Measurements from ENCODE around the gene MUC6.

The MUC6 gene, protein sequence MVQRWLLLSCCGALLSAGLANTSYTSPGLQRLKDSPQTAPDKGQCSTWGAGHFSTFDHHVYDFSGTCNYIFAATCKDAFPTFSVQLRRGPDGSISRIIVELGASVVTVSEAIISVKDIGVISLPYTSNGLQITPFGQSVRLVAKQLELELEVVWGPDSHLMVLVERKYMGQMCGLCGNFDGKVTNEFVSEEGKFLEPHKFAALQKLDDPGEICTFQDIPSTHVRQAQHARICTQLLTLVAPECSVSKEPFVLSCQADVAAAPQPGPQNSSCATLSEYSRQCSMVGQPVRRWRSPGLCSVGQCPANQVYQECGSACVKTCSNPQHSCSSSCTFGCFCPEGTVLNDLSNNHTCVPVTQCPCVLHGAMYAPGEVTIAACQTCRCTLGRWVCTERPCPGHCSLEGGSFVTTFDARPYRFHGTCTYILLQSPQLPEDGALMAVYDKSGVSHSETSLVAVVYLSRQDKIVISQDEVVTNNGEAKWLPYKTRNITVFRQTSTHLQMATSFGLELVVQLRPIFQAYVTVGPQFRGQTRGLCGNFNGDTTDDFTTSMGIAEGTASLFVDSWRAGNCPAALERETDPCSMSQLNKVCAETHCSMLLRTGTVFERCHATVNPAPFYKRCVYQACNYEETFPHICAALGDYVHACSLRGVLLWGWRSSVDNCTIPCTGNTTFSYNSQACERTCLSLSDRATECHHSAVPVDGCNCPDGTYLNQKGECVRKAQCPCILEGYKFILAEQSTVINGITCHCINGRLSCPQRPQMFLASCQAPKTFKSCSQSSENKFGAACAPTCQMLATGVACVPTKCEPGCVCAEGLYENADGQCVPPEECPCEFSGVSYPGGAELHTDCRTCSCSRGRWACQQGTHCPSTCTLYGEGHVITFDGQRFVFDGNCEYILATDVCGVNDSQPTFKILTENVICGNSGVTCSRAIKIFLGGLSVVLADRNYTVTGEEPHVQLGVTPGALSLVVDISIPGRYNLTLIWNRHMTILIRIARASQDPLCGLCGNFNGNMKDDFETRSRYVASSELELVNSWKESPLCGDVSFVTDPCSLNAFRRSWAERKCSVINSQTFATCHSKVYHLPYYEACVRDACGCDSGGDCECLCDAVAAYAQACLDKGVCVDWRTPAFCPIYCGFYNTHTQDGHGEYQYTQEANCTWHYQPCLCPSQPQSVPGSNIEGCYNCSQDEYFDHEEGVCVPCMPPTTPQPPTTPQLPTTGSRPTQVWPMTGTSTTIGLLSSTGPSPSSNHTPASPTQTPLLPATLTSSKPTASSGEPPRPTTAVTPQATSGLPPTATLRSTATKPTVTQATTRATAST (N-terminal part only)
- 0 to 5.5 (median 0) reads per million in 17 experiments for total RNA-seq

DNA sequence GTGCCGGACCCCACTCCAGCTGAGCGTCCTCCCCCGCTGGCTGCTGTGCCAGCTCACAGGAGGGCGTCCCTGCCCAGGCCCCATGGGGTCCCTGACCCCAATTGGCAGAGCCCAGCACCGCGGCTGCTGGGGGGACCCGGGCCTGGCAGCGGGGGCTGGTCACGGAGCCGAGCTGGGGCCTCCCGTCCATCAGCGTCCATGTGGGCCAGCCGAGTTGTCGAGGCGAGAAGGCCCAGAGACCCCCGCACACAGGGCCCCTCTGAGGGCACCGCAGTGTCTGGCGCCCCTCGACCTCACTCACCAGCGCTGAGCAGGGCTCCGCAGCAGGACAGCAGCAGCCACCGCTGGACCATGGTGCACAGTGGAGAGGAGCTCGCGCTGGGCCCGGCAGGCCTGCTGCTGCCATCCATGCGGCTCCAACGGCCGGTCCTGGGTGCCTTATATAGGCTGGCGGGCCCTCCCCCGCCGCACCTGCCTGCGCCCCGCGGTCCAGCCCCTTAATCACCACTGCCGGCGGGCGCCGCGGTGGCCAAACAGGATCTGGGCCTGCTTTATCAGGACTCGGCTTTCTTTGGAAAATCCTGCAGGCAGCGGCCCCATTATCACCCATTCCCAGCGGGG is at the start of gene MUC6:
Gene MUC6 (minus strand): TSS at position 416 of the 621 bp plus-strand sequence. CDS start 63 bp downstream, at position 353.
- no peak for DNase-seq

DNA sequence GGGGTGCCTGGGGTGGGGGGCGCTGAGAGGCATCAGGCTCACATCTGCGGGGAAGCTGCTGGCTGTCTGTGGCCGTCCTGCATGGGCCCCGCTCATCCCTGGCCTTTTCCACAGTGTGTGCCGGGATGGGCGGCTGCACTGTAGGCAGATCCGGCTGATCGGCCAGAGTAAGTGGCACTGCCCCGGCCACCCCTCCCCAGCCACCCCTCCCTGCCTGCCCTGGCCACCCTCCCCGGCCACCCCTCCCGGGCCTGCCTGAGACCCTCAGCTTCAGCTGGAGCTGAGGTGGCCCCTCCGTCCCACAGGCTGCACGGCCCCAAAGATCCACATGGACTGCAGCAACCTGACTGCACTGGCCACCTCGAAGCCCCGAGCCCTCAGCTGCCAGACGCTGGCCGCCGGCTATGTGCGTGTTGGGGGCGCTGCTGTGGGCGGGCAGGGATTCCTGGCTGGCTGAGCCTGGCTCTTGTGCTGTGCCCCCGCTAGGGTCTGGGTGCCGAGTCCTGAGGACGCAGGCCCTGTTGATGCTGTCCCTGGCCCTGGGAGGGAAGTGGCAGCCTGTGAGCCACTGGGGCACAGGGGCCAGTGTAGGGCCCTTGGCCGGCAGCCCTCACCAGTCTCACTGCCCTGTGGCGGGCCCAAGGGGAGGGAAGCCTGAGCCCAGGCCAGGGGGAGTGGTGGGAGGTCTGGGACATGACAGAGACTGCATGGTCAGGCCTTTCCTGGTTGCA is 49.1 kb upstream of the MUC6 start:
- no peak for DNase-seq

DNA sequence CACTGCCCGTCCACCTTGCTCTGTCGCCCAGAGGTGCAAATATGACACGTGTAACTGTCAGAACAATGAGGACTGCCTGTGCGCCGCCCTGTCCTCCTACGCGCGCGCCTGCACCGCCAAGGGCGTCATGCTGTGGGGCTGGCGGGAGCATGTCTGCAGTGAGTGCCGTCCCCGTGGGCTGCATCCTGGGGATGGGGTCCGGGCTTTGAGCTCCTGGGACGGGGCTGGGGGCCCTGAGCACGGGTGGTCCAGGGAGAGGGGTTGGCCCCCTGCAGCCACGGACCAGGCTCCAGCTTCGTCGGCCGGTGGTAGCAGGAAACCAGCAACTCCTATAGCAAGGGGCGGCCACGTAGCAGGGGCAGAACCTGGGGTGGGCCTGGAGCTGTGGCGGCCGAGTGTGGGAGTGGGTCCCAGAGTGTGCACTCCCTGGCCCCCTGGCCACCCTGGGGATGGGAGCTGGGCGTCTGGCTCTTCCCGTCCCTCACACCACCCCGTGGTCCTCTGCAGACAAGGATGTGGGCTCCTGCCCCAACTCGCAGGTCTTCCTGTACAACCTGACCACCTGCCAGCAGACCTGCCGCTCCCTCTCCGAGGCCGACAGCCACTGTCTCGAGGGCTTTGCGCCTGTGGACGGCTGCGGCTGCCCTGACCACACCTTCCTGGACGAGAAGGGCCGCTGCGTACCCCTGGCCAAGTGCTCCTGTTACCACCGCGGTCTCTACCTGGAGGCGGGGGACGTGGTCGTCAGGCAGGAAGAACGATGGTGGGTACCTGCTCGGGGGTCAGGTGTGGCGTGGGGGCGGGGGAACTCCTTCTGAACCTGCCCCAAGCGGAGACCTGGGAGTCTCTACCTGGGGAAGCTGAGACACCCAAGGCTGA is 48.3 kb upstream of the MUC6 start:
- no peak for DNase-seq

DNA sequence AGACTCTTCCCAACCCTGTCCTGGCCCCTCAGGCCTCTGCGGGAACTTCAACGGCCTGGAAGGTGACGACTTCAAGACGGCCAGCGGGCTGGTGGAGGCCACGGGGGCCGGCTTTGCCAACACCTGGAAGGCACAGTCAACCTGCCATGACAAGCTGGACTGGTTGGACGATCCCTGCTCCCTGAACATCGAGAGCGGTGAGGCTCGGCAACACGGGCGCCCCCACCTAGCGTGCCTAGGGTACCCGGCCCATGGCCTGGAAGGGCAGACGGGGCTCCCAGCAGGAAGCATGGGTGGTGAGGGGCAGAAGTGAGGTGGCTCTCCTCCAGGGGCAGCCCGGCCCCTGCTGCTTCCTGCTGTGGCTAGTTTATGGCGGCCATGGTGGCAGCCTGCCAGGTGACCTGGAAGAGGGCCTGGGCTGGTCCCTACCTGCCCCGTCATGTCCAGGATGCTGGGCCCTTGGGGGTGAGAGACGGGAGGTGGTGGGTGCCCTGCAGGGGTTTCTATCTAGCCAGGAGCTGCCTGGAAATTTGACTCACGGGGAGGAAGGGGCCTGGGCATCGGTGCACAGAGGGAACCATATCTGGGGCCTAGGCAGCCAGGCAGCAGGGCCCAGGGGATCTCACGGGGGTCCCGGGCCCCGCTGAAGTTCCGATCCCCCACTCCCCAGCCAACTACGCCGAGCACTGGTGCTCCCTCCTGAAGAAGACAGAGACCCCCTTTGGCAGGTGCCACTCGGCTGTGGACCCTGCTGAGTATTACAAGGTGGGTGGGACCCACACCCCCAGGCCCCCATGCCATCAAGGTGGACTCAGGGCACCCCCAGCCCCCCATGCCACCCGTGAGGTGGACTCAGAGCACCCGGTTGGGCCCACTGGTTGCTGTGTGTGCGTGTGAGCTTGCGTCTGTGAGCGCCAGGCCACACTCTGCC is 47.4 kb upstream of the MUC6 start:
- no peak for DNase-seq

DNA sequence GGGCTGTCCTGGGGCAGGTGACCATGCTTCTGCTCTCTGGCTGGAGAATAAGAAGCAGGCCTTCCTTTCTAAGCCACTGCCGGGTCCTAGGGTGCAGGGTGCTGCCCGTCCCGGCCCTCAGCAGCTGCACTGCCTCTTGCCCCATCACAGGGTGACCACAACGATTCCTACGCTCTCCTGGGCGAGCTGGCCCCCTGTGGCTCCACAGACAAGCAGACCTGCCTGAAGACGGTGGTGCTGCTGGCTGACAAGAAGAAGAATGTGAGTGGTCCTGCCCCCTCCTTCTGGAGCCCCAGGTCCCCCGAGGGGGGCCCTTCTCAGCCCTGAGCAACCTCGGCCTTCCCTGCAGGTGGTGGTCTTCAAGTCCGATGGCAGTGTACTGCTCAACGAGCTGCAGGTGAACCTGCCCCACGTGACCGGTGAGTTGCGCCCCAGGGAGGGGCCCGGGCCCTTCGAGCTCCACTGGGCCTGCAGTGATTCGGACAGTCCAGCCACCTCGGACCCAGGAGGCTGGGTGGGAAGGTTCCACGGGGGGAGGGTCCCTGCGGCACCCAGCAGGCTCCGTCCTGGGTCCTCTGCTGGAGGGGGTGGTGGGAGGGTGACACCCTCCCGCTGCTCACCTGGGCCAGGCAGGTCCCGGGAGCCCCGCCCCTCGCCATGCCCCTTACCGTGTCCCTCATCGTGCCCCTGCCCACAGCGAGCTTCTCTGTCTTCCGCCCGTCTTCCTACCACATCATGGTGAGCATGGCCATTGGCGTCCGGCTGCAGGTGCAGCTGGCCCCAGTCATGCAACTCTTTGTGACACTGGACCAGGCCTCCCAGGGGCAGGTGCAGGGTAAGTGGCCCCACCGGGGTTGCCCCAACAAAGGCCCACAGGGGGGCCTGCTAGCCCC is 46.5 kb upstream of the MUC6 start:
- DNase-seq: no peak

DNA sequence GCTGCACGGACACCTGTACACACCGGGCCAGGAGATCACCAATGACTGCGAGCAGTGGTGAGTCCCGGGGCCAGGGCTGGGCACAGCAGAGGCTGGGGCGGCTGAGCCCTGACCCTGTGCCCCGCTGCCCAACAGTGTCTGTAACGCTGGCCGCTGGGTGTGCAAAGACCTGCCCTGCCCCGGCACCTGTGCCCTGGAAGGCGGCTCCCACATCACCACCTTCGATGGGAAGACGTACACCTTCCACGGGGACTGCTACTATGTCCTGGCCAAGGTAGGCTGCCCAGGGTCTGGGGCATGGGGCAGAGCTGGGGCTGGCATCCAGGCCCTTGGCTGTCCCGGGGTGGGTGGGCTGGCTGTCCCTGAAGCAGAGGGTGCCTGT is 45.8 kb upstream of the MUC6 start:
- no peak for DNase-seq

DNA sequence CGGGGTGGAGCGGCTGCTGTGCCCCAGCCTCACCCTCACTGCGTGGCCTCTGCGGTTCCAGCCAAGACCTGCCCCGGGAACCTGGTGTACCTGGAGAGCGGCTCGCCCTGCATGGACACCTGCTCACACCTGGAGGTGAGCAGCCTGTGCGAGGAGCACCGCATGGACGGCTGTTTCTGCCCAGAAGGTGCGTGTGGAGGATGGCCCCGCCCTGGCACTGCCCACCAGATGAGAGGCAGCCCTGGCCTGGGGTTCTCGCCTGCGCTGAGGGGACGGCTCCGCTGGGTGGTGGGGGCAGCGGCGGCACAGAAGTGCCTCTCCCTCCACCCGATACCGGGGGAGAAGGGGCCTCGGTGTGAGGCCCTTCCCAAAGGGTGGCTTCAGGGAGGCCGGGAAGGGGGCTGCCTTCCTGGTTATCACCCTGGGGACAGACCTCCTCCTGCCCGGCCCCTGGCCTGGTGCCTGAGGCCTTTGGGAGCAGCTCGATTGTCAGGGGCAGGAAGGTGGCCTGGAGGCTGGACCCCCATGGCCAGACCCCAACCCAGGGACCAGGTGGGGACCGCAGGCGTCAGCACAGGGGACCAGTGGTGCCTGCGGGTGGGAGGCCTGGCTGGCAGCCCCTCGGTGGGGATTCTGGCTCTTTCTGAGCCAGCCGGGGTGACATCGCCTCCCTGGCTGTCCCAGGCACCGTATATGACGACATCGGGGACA is 45.2 kb upstream of the MUC6 start:
- DNase-seq: no peak

DNA sequence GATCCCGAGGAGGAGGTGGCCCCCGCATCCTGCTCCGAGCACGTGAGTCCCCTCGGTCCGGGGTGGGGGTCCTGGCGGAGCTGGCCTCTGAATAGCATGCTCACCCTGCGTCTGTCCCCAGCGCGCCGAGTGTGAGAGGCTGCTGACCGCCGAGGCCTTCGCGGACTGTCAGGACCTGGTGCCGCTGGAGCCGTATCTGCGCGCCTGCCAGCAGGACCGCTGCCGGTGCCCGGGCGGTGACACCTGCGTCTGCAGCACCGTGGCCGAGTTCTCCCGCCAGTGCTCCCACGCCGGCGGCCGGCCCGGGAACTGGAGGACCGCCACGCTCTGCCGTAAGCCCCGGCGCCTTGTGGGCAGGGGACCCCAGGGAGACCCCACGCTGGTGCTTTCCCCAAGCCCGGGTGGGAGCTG is 41.7 kb upstream of the MUC6 start:
- no peak for DNase-seq

DNA sequence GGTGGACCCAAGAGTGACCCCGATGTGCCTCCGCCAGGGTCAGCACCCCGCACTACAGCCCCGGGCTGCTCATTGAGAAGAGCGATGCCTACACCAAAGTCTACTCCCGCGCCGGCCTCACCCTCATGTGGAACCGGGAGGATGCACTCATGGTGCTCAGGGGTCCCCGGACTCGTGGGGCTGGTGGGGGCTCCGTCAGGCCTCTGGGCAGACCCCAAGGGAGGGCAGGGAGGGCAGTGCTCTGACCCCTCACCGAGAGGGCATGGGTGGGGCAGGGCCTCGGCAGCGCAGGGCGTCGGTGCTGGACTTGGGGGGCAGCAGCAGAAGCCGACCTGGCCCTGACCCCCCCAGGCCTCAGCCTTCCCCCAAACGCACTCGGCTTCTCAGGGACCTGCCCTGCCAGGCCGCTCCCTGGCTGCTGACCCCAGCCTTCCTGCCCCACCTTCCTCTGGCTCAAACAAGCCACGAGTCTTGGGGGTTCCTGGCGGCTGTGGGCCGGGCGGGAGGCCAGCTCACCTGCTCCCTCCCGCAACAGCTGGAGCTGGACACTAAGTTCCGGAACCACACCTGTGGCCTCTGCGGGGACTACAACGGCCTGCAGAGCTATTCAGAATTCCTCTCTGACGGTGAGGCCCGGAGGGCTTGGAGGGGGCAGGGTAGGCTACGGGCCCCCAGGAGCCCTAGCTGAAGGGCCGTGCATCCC is 41.0 kb upstream of the MUC6 start:
- no peak for DNase-seq

DNA sequence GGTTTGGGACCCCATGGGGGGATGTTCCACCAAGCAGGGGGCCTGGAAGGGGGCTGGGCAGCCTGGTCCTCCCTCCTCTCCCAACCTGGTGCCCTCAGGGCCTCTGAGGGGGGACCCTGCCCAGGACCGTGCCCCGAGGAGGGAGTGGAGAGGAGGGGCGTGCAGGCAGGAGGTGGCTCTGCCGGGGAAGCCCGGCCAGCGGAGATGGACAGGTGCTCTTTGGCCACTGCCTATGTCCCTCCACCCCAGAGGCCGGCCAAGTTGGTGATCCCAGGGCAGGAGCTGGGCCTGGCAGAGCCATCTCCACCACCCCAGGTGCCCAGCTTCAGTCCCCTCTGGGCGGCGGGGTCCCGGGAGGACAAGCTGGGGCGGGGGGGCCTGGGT is 40.5 kb upstream of the MUC6 start:
- no peak for DNase-seq

DNA sequence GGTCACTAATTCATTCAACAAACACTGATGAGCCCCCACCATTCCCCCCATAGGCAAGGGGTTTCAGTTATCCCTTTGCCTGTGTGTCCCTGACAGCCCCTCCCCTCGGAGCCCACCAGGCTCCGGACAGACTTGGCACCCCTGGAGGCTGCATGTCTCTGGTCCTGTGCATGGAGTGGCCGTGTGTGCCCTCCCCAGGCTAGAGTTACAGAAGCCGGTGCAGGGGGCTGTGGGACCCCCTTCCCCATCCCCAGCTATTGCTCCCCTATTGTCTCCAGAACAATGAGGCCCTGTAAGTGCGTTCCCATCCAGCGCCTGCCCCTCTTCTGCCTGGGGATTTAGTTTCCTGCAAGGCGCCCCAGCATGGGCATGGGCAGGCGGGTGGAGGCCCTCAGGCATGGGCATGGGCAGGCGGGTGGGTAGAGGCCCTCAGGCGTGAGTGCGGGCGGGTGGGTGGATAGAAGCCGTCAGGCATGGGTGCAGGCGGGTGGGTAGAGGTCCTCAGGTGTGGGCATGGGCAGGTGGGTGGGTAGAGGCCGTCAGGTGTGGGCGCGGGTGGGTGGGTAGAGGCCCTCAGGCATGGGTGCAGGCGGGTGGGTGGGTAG is 39.6 kb upstream of the MUC6 start:
- DNase-seq: no peak

DNA sequence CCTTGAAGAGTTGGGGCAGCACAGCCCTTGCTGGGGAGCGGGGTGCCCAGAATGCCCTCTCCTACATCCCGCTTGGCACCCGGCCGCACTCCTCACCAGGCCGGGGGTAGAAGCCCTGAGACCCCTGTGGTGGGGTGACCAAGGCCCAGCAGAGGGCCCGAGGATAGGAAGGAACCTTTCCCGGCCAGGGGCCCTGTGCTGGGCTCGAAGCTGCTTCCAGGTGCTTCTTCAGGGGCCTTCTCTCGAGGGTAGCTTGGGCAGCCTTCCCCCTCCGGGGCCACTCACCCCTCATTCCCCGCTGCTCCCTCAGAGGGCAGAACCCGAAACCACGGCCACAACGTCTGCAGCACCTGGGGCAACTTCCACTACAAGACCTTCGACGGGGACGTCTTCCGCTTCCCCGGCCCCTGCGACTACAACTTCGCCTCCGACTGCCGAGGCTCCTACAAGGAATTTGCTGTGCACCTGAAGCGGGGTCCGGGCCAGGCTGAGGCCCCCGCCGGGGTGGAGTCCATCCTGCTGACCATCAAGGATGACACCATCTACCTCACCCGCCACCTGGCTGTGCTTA is 38.9 kb upstream of the MUC6 start:
- no peak for DNase-seq

DNA sequence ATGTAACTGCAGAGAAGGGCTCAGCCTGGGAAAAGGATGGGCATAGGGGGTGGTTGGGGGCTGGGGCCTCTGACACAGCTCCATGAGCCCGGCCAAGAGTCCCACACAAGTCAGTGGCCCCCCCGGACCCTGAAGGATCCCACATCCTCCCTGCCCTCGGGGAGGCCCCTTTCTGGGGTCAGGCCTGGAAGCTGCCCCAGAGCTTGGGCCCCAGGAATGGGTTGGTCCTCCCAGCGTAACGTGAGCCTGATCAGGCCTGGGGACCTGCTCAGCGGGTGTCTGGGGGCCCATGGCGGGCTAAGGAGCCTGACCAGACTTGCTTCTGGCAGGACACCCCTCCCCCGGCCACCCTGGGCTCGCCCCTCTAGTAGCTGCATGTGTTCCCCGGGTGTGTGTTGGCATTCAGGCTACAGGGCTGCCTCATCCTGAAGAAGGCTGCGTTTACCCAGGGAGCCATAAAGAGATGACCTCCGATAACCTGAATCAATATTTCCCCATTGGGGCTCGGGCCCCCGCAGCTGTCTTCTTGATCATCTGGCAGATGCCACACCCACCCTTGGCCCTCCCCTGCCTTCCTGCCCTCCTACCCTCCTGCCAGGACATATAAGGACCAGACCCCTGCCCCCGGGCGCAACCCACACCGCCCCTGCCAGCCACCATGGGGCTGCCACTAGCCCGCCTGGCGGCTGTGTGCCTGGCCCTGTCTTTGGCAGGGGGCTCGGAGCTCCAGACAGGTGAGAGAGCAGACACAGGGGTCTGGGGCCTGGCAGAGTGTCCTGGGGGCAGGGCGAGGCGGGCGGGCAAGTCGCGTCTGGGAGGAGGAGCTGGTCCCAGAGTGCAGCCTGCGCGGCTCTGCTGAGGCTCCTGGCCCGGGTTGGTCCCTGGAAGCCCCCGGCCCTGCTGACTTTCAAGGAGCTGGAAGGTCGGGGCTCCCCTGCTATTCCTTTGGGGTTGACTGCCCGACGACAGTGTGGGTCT is 38.0 kb upstream of the MUC6 start, which contains the start of gene MUC2:
Gene MUC2 (plus strand): TSS at position 631 of the 978 bp plus-strand sequence.
- DNase-seq: no peak

DNA sequence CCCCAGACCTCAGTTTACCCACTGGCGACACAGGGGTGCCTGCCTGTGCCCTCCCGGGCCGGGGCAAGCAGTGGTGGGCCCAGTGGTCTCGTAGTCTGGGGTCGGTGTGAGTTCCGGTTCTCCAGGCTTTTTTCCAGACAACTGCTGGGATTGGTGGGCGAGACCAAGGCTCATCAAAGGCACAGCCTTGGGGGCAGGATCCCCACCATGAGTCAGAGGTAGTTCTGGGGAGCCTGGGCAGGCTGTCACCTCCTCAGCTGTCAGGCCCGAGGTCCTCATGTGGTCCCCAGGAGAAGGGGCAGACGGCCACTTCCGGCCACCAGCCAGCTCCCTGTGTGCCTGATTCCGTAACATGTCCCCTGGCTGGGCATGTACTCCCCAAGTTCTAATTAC is 37.3 kb upstream of the MUC6 start:
- no peak for DNase-seq

DNA sequence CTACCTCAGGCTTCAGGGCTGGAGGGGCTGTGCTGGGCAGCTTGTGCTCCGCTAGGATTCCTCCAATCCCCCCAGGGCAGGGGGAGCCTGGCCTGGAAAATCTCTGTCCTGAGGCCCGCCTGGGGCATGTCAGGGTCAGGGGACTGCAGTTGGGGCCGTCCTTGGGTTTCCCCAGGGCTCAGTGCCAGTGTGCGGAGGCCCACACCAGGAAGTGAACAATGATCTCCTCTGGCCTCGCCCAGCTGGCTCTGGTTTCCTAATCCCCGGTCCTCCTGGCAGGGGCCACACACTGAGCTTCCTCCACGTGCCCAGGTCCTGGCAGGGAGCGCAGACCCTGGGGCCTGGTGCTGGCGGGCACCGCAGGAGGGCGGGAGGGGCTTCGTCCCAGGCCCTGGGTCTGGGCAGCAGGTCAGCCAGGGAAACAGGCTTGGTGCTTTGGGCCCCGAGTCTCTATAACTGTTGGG is 36.8 kb upstream of the MUC6 start:
- peak; percentile 59 to 80 (median 70) for DNase-seq

All from suppressor macrophage (primary cell).